Activated CD4-positive, alpha-beta T cell treated with anti-CD3 and anti-CD28 coated beads, Interleukin-2, amount 10 ng/mL, durations not matched to agents 24 days and 14 days (primary cell): ENCODE measurements around the gene OGDHL. TPM values are rescaled to one million over a fixed set of nuclear protein-coding genes. Genes with fewer than 3 reads are reported as not detected.

Source experiments
- DNase-seq: peaks from one replicate; pipeline ENCODE4 v3.0.0; 2022
- H3K27ac Mint-ChIP-seq: one replicate; pipeline ENCODE4 v1.8.0; 2022; ENCODE audit warnings: mild to moderate bottlenecking, mixed read lengths
- H3K27me3 Mint-ChIP-seq: one replicate; pipeline ENCODE4 v1.8.0; 2022; ENCODE audit warnings: mixed read lengths
- H3K36me3 Mint-ChIP-seq: one replicate; pipeline ENCODE4 v1.8.0; 2022; ENCODE audit warnings: low read depth, mild to moderate bottlenecking, mixed read lengths
- H3K4me1 Mint-ChIP-seq: one replicate; pipeline ENCODE4 v1.8.0; 2021; ENCODE audit warnings: mixed read lengths
- H3K4me3 Mint-ChIP-seq: one replicate; pipeline ENCODE4 v1.8.0; 2022; ENCODE audit warnings: mild to moderate bottlenecking, moderate library complexity, mixed read lengths
- H3K9me3 Mint-ChIP-seq: one replicate; pipeline ENCODE4 v1.8.0; 2021; ENCODE audit warnings: mixed read lengths
- intact Hi-C: fragments of 100-400 bp; cut with micrococcal nuclease; formaldehyde crosslinking; loops from one replicate; pipeline ENCODE4 v1.15.1; 2023
- total RNA-seq: library from RNA; stranded (reverse); gene quantifications from 2 replicates; pipeline ENCODE4 v1.2.3, GENCODE V29; 2022

The OGDHL gene
- total RNA-seq, 1 donor from 2014 or later = 0.89 TPM

GRCh38 chr10:49686651-49687050 lies 75.5 kb downstream of the OGDHL start:
- H3K36me3 Mint-ChIP-seq = no peaks in the 10 kb centered on the region
- H3K4me1 Mint-ChIP-seq = no peaks in the 10 kb centered on the region
- H3K9me3 Mint-ChIP-seq = peaks cover 7% of the 10 kb centered on the region
- no peak overlapping the region for H3K27ac Mint-ChIP-seq
- intact Hi-C loops = no loop called here
- no peak for DNase-seq
- peaks cover 44% of the 10 kb centered on the region for H3K27me3 Mint-ChIP-seq
- H3K4me3 Mint-ChIP-seq = no peak overlapping the region

Other genes with a start within 250 kb of the OGDHL start
- gene ERCC6, start 223.2 kb downstream of the OGDHL start, total RNA-seq = 13.8 and 14.5 TPM in 2 replicates
- not detected in 2 replicates for gene SLC18A3, start 152.0 kb downstream of the OGDHL start, total RNA-seq
- 0.24 TPM in 1 of 2 replicates, not detected in the other for gene CHAT, start 148.3 kb downstream of the OGDHL start, total RNA-seq
- not detected in 2 replicates for gene C10orf53, start 82.7 kb downstream of the OGDHL start, total RNA-seq
- 35.1 and 39.2 TPM in 2 replicates for gene PARG, start 179.7 kb upstream of the OGDHL start, total RNA-seq
- 29.0 and 30.5 TPM in 2 replicates for gene TIMM23B, start 179.7 kb upstream of the OGDHL start, total RNA-seq
- 26.9 and 28.8 TPM in 2 replicates for gene AGAP6, start 226.1 kb upstream of the OGDHL start, total RNA-seq